Ecto neural progenitor cell (in vitro differentiated cells): ENCODE results near the gene RTN1.

Experiments used
- DNase-seq: peaks from one replicate; pipeline ENCODE4 v3.0.0-alpha.2; 2018; ENCODE audit warnings: low spot score

The RTN1 gene

DNA sequence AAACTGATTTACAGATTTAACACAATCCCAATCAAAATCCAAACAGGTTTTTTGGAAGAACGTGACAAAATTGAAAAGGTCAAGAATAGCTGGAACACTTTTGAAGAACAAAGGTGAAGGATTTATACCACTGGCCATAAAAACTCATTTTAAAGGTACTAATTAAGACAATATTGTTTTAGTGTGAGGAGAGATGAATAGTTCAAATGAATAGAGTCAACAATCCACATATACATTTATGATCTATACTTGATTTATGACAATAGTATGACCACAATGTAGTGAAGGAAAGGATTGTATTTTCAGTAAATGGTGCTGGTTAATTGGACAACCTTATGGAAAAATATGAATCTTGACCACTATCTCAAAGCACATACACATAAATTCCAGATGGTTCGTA lies 323.3 kb downstream of the RTN1 start:
- no peak for DNase-seq
